HEK293 (cell line): ENCODE data around the gene UPB1.

Experiments
- EGR2 ChIP-seq: fragments of 450-650 bp; formaldehyde crosslinking; IDR thresholded peaks from 2 replicates; pipeline ENCODE4 v1.5.1; 2016; ENCODE audit warnings: low read depth, missing biosample characterization, missing genetic modification characterization
- ZNF19 ChIP-seq: fragments of 450-650 bp; formaldehyde crosslinking; IDR thresholded peaks from 2 replicates; pipeline ENCODE4; 2016; ENCODE audit warnings: missing biosample characterization, missing genetic modification characterization, low read depth
- ZNF624 ChIP-seq: fragments of 450-650 bp; formaldehyde crosslinking; IDR thresholded peaks from 2 replicates; pipeline ENCODE4 v1.5.1; 2017; ENCODE audit warnings: missing biosample characterization, missing genetic modification characterization
- ZNF747 ChIP-seq: fragments of 450-650 bp; formaldehyde crosslinking; IDR thresholded peaks from 2 replicates; pipeline ENCODE4 v1.5.1; 2016; ENCODE audit warnings: missing biosample characterization, missing genetic modification characterization
- ZNF776 ChIP-seq: fragments of 450-650 bp; formaldehyde crosslinking; IDR thresholded peaks from 2 replicates; pipeline ENCODE4 v1.5.0; 2017; ENCODE audit warnings: missing biosample characterization, missing genetic modification characterization, borderline replicate concordance
- TF ChIP-seq, protein P1 (sequence below): fragments of 450-650 bp; formaldehyde crosslinking; IDR thresholded peaks from 2 replicates; pipeline ENCODE4 v1.5.1; 2016; ENCODE audit warnings: missing biosample characterization, missing genetic modification characterization
- TF ChIP-seq, protein P2 (sequence below): fragments of 450-650 bp; formaldehyde crosslinking; IDR thresholded peaks from 2 replicates; pipeline ENCODE4 v1.5.1; 2016; ENCODE audit warnings: missing biosample characterization, missing genetic modification characterization, low read depth

DNA sequence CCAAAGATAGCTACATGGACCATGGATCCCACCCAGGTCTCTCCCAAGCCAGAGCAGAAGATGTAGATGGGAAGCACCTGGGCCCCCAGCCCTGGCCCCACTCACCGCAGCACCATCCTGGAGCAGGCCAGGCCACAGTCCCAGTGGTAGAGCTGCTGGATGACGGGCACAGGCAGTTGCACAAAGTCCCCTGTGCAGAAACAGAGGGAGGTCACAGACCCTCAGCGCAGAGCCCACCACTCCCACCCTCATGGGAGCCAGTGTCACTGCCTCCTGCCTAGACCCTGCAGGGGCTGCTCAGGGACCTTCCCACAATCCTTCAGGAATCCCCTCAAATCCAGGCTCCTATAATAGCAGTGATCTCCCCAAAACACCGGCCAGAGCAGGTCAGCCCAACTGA lies 53.7 kb downstream of the UPB1 start:
- TF ChIP-seq, protein P1, sequence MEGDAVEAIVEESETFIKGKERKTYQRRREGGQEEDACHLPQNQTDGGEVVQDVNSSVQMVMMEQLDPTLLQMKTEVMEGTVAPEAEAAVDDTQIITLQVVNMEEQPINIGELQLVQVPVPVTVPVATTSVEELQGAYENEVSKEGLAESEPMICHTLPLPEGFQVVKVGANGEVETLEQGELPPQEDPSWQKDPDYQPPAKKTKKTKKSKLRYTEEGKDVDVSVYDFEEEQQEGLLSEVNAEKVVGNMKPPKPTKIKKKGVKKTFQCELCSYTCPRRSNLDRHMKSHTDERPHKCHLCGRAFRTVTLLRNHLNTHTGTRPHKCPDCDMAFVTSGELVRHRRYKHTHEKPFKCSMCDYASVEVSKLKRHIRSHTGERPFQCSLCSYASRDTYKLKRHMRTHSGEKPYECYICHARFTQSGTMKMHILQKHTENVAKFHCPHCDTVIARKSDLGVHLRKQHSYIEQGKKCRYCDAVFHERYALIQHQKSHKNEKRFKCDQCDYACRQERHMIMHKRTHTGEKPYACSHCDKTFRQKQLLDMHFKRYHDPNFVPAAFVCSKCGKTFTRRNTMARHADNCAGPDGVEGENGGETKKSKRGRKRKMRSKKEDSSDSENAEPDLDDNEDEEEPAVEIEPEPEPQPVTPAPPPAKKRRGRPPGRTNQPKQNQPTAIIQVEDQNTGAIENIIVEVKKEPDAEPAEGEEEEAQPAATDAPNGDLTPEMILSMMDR (tag by site-specific recombination): no peak
- TF ChIP-seq EGR2 (tag by site-specific recombination): no peak
- no peak for TF ChIP-seq ZNF776 (tag by site-specific recombination)
- TF ChIP-seq, protein P2, sequence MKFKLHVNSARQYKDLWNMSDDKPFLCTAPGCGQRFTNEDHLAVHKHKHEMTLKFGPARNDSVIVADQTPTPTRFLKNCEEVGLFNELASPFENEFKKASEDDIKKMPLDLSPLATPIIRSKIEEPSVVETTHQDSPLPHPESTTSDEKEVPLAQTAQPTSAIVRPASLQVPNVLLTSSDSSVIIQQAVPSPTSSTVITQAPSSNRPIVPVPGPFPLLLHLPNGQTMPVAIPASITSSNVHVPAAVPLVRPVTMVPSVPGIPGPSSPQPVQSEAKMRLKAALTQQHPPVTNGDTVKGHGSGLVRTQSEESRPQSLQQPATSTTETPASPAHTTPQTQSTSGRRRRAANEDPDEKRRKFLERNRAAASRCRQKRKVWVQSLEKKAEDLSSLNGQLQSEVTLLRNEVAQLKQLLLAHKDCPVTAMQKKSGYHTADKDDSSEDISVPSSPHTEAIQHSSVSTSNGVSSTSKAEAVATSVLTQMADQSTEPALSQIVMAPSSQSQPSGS (tag by site-specific recombination): no peak
- TF ChIP-seq ZNF747 (tag by site-specific recombination): no peak
- TF ChIP-seq ZNF624 (tag by site-specific recombination): no peak
- TF ChIP-seq ZNF19 (tag by site-specific recombination): no peak
